K562 (cell line): ENCODE measurements around the gene INPP5K. TPM values are rescaled to one million over a fixed set of nuclear protein-coding genes. Genes with fewer than 3 reads are reported as not detected.

Experiments used
- CSDE1 ChIP-seq, 2 experiments: fragments of 450-650 bp; IDR thresholded peaks; 2 replicates each; pipeline ENCODE4 v1.6.1; 2016; ENCODE audit warnings: mild to moderate bottlenecking in 1 of 2
- DNMT1 ChIP-seq: fragments of 450-650 bp; IDR thresholded peaks from 2 replicates; pipeline ENCODE4 v1.6.1; 2016; ENCODE audit warnings: antibody characterized with exemption, mild to moderate bottlenecking
- FOXJ3 ChIP-seq: sonication (generic); formaldehyde crosslinking; IDR thresholded peaks from 2 replicates; pipeline ENCODE4 v1.4.0; 2020; ENCODE audit warnings: mild to moderate bottlenecking, missing genetic modification reagents
- HMG20A ChIP-seq: fragments of 450-650 bp; formaldehyde crosslinking; conservative IDR thresholded peaks from 2 replicates; pipeline ENCODE4 v1.4.0; 2020; ENCODE audit warnings: mild to moderate bottlenecking, mixed read lengths
- KAT2B ChIP-seq: IDR thresholded peaks from one replicate; pipeline ENCODE4 v1.6.1; 2012; ENCODE audit warnings: low read depth, mild to moderate bottlenecking, control low read depth, inconsistent platforms, low read length, moderate library complexity
- MYNN ChIP-seq, 2 experiments: sonication (generic); formaldehyde crosslinking in 1 of 2; IDR thresholded peaks; 2 replicates each; pipeline versions ENCODE4 v1.5.0 to v1.6.1; 2016 to 2020; ENCODE audit warnings: antibody characterized with exemption in 1 of 2, missing genetic modification reagents in 1 of 2
- POLR2AphosphoS5 ChIP-seq: IDR thresholded peaks from 2 replicates; pipeline ENCODE4 v1.6.1; 2011; ENCODE audit warnings: mild to moderate bottlenecking, low read depth, low read length, moderate library complexity; ENCODE audit not compliant: control insufficient read depth, insufficient read depth
- POLR3A ChIP-seq: IDR thresholded peaks from 2 replicates; pipeline ENCODE4 v1.6.1; 2011; ENCODE audit warnings: borderline replicate concordance, mild to moderate bottlenecking, moderate library complexity; ENCODE audit not compliant: insufficient read length, insufficient read depth; ENCODE audit errors: extremely low read depth
- RBBP5 ChIP-seq: fragments of 200-600 bp; sonication (generic); IDR thresholded peaks from 2 replicates; pipeline ENCODE4 v1.6.1; 2012; ENCODE audit warnings: borderline replicate concordance, mild to moderate bottlenecking, low read length, control low read depth, inconsistent platforms; ENCODE audit not compliant: insufficient read depth, poor library complexity, severe bottlenecking
- SMARCA4 ChIP-seq: fragments of 450-650 bp; IDR thresholded peaks from 2 replicates; pipeline ENCODE4 v1.6.1; 2016
- SMARCA5 ChIP-seq: fragments of 450-650 bp; IDR thresholded peaks from 2 replicates; pipeline ENCODE4 v1.6.1; 2016
- TAL1 ChIP-seq: fragments of 450-650 bp; IDR thresholded peaks from 2 replicates; pipeline ENCODE4 v1.6.1; 2016; ENCODE audit warnings: mild to moderate bottlenecking
- TBL1XR1 ChIP-seq, 2 experiments: IDR thresholded peaks; 2 replicates each; pipeline ENCODE4 v1.6.1; 2012; ENCODE audit warnings: improper control_type of control experiment in 2 of 2, low read length in 2 of 2, mild to moderate bottlenecking in 1 of 2
- TEAD2 ChIP-seq: fragments of 450-650 bp; IDR thresholded peaks from 2 replicates; pipeline ENCODE4 v1.6.1; 2016; ENCODE audit warnings: missing genetic modification characterization, control low read depth, missing compliant biosample characterization
- ZBED1 ChIP-seq: IDR thresholded peaks from 2 replicates; pipeline ENCODE4 v1.6.1; 2014
- ZEB2 ChIP-seq: fragments of 450-650 bp; IDR thresholded peaks from 2 replicates; pipeline ENCODE4 v1.6.1; 2016
- ZFX ChIP-seq: sonication (generic); formaldehyde crosslinking; IDR thresholded peaks from 2 replicates; pipeline ENCODE4 v1.8.0; 2022; ENCODE audit warnings: mild to moderate bottlenecking, missing genetic modification reagents, moderate library complexity
- ZNF263 ChIP-seq: sonication (generic); formaldehyde crosslinking; IDR thresholded peaks from 2 replicates; pipeline ENCODE4 v1.8.0; 2022; ENCODE audit warnings: mild to moderate bottlenecking, missing genetic modification reagents, borderline replicate concordance
- polyA plus RNA-seq, 8 experiments: library from polyadenylated mRNA; depleted of rRNA in 4 of 8; stranded (reverse) in 5 of 8; unstranded in 3 of 8; fragments of >200 nt; fragmentation: Nextera tagmentation in 2 of 8; fragmentation: Illumina TruSeq in 1 of 8; extraction: Ambion mirVana in 2 of 8; extraction: Trizol in 1 of 8; gene quantifications; 2 replicates each; pipeline versions ENCODE4 v1.2.1 to v1.2.3, GENCODE V29; 2011 to 2014; ENCODE audit warnings: inconsistent platforms in 1 of 8, missing spikeins in 1 of 8
- total RNA-seq, 7 experiments: library from RNA; depleted of rRNA in 6 of 7; stranded (reverse); fragments of >200 nt in 6 of 7; fragmentation: Illumina TruSeq in 2 of 7; extraction: Trizol in 2 of 7; gene quantifications; 2 replicates each; pipeline versions ENCODE4 v1.2.1 to v1.2.3, GENCODE V29; 2011 to 2021; ENCODE audit warnings: low replicate concordance in 1 of 7
- TF ChIP-seq, protein P1 (sequence below): fragments of 250-450 bp; sonication (Bioruptor Pico); IDR thresholded peaks from 2 replicates; pipeline ENCODE4 v1.6.1; 2021; ENCODE audit warnings: mild to moderate bottlenecking
- TF ChIP-seq, protein P2 (sequence below): IDR thresholded peaks from 2 replicates; pipeline ENCODE4 v1.6.1; 2012; ENCODE audit warnings: low read depth, low read length, improper control_type of control experiment, borderline replicate concordance
- TF ChIP-seq, protein P3 (sequence below): fragments of 450-650 bp; IDR thresholded peaks from 2 replicates; pipeline ENCODE4 v1.6.1; 2018; ENCODE audit not compliant: partially characterized antibody
- TF ChIP-seq, protein P4 (sequence below): fragments of 450-650 bp; formaldehyde crosslinking; conservative IDR thresholded peaks from 2 replicates; pipeline ENCODE4 v1.4.0; 2022; ENCODE audit warnings: mild to moderate bottlenecking, missing genetic modification characterization

Gene INPP5K
- total and polyA plus RNA-seq, 9 of the 15 experiments (the other 6 are each of a cell fraction or from before 2014, with no cell fraction given): 0.63 to 15.1 (median 10.1) TPM

DNA sequence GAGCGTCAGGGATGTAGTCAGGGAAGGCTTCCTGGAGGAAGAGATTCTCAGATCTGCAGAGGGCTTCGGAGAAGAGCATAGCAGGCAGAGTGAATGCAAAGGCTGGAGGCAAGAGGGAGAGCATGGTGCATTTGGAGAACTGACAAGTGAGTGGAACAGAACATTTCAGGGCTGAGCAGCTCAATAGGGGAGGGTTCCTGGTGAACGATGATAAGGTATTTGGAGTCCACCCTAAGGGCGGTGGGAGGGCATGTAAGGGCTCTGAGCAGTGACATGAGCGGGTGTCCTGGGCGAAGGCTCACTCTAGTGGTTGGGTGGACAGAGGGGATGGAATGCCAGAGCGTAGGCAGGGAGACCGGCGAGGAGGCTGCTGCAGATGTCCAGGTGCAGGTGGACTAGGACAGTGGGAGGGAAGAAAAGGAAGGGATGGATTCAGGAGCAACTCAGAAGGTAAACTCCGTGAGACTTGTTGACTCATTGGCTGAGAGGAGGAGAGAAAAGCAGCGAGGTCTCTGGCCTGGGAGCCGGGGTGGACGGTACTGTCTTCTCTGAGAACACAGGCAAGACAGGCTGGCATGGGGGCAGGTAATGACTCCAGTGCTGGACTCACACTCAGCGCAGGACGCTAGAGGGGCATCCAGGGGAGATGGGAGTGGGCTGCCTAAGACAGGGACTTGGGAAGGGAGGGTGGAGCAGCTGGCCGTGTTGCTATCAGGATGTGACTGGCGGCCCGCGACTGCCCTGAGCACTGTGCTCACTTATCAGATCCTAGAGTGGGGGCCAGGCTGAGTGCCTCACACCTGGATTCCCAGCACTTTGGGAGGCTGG, 47.6 kb upstream of the INPP5K start (continued):
- TF ChIP-seq, protein P1, sequence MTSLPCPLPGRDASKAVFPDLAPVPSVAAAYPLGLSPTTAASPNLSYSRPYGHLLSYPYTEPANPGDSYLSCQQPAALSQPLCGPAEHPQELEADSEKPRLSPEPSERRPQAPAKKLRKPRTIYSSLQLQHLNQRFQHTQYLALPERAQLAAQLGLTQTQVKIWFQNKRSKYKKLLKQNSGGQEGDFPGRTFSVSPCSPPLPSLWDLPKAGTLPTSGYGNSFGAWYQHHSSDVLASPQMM (CRISPR knock-in tag): no peak
- TF ChIP-seq FOXJ3 (CRISPR knock-in tag) (no peak), ZEB2 (peak; percentile 88), POLR3A (no peak), SMARCA4 (peak; percentile 55; the same call in 1 of the 2 replicates), KAT2B (no peak), HMG20A (CRISPR knock-in tag) (no peak), ZNF263 (CRISPR knock-in tag) (no peak), POLR2AphosphoS5 (peak; percentile 52; the same call in 1 of the 2 replicates), DNMT1 (no peak), SMARCA5 (peak; percentile 95), TBL1XR1 (IDR thresholded peaks at IDR 0.05; ENCODE audit: low read length in 2 of 2) (no peak), TEAD2 (tag) (no peak), TAL1 (peak; percentile 68; the same call in 1 of the 2 replicates), RBBP5 (peak; percentile 53), ZFX (CRISPR knock-in tag) (no peak), MYNN (IDR thresholded peaks at IDR 0.05) (no peak), MYNN (CRISPR knock-in tag; IDR thresholded peaks at IDR 0.05) (no peak), CSDE1 (IDR thresholded peaks at IDR 0.05) (no peak), ZBED1 (no peak)
- TF ChIP-seq, protein P2, sequence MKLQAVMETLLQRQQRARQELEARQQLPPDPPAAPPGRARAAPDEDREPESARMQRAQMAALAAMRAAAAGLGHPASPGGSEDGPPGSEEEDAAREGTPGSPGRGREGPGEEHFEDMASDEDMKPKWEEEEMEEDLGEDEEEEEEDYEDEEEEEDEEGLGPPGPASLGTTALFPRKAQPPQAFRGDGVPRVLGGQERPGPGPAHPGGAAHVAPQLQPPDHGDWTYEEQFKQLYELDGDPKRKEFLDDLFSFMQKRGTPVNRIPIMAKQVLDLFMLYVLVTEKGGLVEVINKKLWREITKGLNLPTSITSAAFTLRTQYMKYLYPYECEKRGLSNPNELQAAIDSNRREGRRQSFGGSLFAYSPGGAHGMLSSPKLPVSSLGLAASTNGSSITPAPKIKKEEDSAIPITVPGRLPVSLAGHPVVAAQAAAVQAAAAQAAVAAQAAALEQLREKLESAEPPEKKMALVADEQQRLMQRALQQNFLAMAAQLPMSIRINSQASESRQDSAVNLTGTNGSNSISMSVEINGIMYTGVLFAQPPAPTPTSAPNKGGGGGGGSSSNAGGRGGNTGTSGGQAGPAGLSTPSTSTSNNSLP: no peak
- TF ChIP-seq, protein P3, sequence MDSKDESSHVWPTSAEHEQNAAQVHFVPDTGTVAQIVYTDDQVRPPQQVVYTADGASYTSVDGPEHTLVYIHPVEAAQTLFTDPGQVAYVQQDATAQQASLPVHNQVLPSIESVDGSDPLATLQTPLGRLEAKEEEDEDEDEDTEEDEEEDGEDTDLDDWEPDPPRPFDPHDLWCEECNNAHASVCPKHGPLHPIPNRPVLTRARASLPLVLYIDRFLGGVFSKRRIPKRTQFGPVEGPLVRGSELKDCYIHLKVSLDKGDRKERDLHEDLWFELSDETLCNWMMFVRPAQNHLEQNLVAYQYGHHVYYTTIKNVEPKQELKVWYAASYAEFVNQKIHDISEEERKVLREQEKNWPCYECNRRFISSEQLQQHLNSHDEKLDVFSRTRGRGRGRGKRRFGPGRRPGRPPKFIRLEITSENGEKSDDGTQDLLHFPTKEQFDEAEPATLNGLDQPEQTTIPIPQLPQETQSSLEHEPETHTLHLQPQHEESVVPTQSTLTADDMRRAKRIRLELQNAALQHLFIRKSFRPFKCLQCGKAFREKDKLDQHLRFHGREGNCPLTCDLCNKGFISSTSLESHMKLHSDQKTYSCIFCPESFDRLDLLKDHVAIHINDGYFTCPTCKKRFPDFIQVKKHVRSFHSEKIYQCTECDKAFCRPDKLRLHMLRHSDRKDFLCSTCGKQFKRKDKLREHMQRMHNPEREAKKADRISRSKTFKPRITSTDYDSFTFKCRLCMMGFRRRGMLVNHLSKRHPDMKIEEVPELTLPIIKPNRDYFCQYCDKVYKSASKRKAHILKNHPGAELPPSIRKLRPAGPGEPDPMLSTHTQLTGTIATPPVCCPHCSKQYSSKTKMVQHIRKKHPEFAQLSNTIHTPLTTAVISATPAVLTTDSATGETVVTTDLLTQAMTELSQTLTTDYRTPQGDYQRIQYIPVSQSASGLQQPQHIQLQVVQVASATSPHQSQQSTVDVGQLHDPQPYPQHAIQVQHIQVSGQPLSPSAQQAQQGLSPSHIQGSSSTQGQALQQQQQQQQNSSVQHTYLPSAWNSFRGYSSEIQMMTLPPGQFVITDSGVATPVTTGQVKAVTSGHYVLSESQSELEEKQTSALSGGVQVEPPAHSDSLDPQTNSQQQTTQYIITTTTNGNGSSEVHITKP: peak; percentile 77
- TF ChIP-seq, protein P4, sequence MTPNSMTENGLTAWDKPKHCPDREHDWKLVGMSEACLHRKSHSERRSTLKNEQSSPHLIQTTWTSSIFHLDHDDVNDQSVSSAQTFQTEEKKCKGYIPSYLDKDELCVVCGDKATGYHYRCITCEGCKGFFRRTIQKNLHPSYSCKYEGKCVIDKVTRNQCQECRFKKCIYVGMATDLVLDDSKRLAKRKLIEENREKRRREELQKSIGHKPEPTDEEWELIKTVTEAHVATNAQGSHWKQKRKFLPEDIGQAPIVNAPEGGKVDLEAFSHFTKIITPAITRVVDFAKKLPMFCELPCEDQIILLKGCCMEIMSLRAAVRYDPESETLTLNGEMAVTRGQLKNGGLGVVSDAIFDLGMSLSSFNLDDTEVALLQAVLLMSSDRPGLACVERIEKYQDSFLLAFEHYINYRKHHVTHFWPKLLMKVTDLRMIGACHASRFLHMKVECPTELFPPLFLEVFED (CRISPR knock-in tag): no peak
